H1 (cell line): ENCODE data around the gene RNASE3. TPM values are rescaled to one million over a fixed set of nuclear protein-coding genes. Genes with fewer than 3 reads are reported as not detected.

ENCODE experiments used
- BRCA1 ChIP-seq: IDR thresholded peaks from 2 replicates; pipeline ENCODE4 v1.6.1; 2012; ENCODE audit warnings: low read depth, low read length, improper control_type of control experiment
- CBX8 ChIP-seq: fragments of 300-800, 300-1000 bp; sonication (generic); IDR thresholded peaks from 2 replicates; pipeline ENCODE4 v1.7.1; 2016; ENCODE audit warnings: low read depth, low read length, borderline replicate concordance
- CHD7 ChIP-seq: fragments of 300-600 bp; sonication (generic); IDR thresholded peaks from 2 replicates; pipeline ENCODE4 v1.7.1; 2012; ENCODE audit warnings: low read length, moderate library complexity, mild to moderate bottlenecking, inconsistent platforms; ENCODE audit not compliant: insufficient replicate concordance
- CTBP2 ChIP-seq: IDR thresholded peaks from 2 replicates; pipeline ENCODE4 v1.7.0; 2011; ENCODE audit warnings: borderline replicate concordance, mild to moderate bottlenecking, moderate library complexity, mixed read lengths, low read length; ENCODE audit not compliant: insufficient read depth, insufficient read length
- EP300 ChIP-seq, 2 experiments: IDR thresholded peaks; 1 replicate in 1 of 2; 2 replicates in 1 of 2; pipeline ENCODE4 v1.6.1; 2011 to 2012; ENCODE audit warnings: low read depth in 2 of 2, low read length in 2 of 2, mild to moderate bottlenecking in 2 of 2, borderline replicate concordance in 1 of 2, inconsistent platforms in 1 of 2, moderate library complexity in 1 of 2
- JUN ChIP-seq: IDR thresholded peaks from 2 replicates; pipeline ENCODE4 v1.6.1; 2011; ENCODE audit warnings: low read depth, mild to moderate bottlenecking, improper control_type of control experiment, low read length
- NRF1 ChIP-seq: IDR thresholded peaks from 2 replicates; pipeline ENCODE4 v1.6.1; 2011; ENCODE audit warnings: mild to moderate bottlenecking, low read depth, low read length, improper control_type of control experiment
- RFX5 ChIP-seq: IDR thresholded peaks from 2 replicates; pipeline ENCODE4 v1.6.1; 2011; ENCODE audit warnings: low read depth, low read length, improper control_type of control experiment, borderline replicate concordance
- TBP ChIP-seq: IDR thresholded peaks from 2 replicates; pipeline ENCODE4 v1.6.1; 2011; ENCODE audit warnings: low read depth, low read length, improper control_type of control experiment
- TCF12 ChIP-seq: IDR thresholded peaks from 2 replicates; pipeline ENCODE4 v1.6.1; 2011; ENCODE audit warnings: low read depth, mild to moderate bottlenecking, low read length
- YY1 ChIP-seq: IDR thresholded peaks from 2 replicates; pipeline ENCODE4 v1.6.1; 2011; ENCODE audit warnings: low read depth, mild to moderate bottlenecking, low read length
- polyA plus RNA-seq, 7 experiments: library from polyadenylated mRNA; depleted of rRNA in 3 of 7; stranded (reverse) in 5 of 7; unstranded in 2 of 7; fragments of >200 nt in 5 of 7; fragments of 200-250 nt in 2 of 7; gene quantifications; 1 replicate in 5 of 7; 2 replicates in 1 of 7; 4 replicates in 1 of 7; pipeline versions ENCODE4 v1.2.1 to v1.2.3, GENCODE V29; 2011 to 2013; ENCODE audit warnings: missing spikeins in 2 of 7, mixed read lengths in 2 of 7
- total RNA-seq: library from RNA; stranded (reverse); fragmentation: NEBNext Ultra II Directional; extraction: Animal tissue kit (Norgen Biotek cat#: 25700); gene quantifications from 2 replicates; pipeline ENCODE4 v1.2.1, GENCODE V29; 2021

The RNASE3 gene
- total and polyA plus RNA-seq, 2 of the 8 experiments (the other 6 are each of a cell fraction or from before 2014, with no cell fraction given), result not detected

- TF ChIP-seq CHD7, result no peak
- TF ChIP-seq TCF12, result no peak
- TF ChIP-seq BRCA1, result no peak
- TF ChIP-seq CTBP2, result no peak
- no peak for TF ChIP-seq CBX8
- TF ChIP-seq YY1, result 0 out of 2 replicates have a peak, but pooled peaks have one; percentile 10
- no peak for TF ChIP-seq RFX5
- TF ChIP-seq NRF1, result no peak
- no peak for TF ChIP-seq JUN
- TF ChIP-seq TBP, result no peak
- no peak for TF ChIP-seq EP300 (IDR thresholded peaks at IDR 0.05; ENCODE audit: borderline replicate concordance in 1 of 2, low read depth in 2 of 2, low read length in 2 of 2)
Observed at GRCh38 chr14:20934148-20934762, 43.1 kb downstream of the RNASE3 start (continued).
